ENCODE results near the gene NUDT19.

GRCh38 chr19:32671883-32672593 is 19.6 kb upstream of the NUDT19 start:
- TF ChIP-seq CTCF (IDR thresholded peaks at IDR 0.05; ENCODE audit: low read length) (no peak), EZH2 (optimal IDR thresholded peaks at IDR 0.05; ENCODE audit: low read depth, low read length) (no peak), EZH2phosphoT487 (IDR thresholded peaks at IDR 0.05; ENCODE audit: low read length) (no peak)

Data from MM.1S (cell line).